Osteoblast (primary cell): ENCODE measurements around the gene RETREG1. TPM values are rescaled to one million over a fixed set of nuclear protein-coding genes. Genes with fewer than 3 reads are reported as not detected.

Experiments
- DNase-seq: peaks from one replicate; pipeline ENCODE4 v3.0.0; 2011; ENCODE audit warnings: low spot score, mixed read lengths; ENCODE audit not compliant: insufficient read length; ENCODE audit errors: missing footprints
- H2AFZ ChIP-seq: 2 replicates; pipeline ENCODE4 v1.6.0; 2011; ENCODE audit warnings: mild to moderate bottlenecking, low read length
- H3K27ac ChIP-seq: 2 replicates; pipeline ENCODE4 v1.5.1; 2011; ENCODE audit warnings: mild to moderate bottlenecking, low read depth, low read length, moderate library complexity
- H3K27me3 ChIP-seq: 2 replicates; pipeline ENCODE4 v1.6.0; 2012; ENCODE audit warnings: mild to moderate bottlenecking, control low read depth, inconsistent platforms, low read length, moderate library complexity; ENCODE audit not compliant: insufficient read depth
- H3K36me3 ChIP-seq: 2 replicates; pipeline ENCODE4 v1.5.1; 2011; ENCODE audit warnings: mild to moderate bottlenecking, low read length, control low read depth, moderate library complexity; ENCODE audit not compliant: insufficient read depth
- H3K4me1 ChIP-seq: 2 replicates; pipeline ENCODE4 v1.5.1; 2011; ENCODE audit warnings: mild to moderate bottlenecking, low read length, control low read depth, moderate library complexity; ENCODE audit not compliant: insufficient read depth
- H3K4me2 ChIP-seq: 2 replicates; pipeline ENCODE4 v1.6.0; 2011; ENCODE audit warnings: mild to moderate bottlenecking, low read length; ENCODE audit not compliant: insufficient read depth
- H3K4me3 ChIP-seq: fragments of 200-600 bp; sonication (generic); 3 replicates; pipeline ENCODE4 v1.5.1; 2012; ENCODE audit warnings: mild to moderate bottlenecking, low read length, inconsistent platforms; ENCODE audit not compliant: insufficient read depth
- H3K79me2 ChIP-seq: 2 replicates; pipeline ENCODE4 v1.6.0; 2012; ENCODE audit warnings: mild to moderate bottlenecking, low read length, control low read depth, inconsistent platforms; ENCODE audit not compliant: insufficient read depth
- H3K9me3 ChIP-seq: 2 replicates; pipeline ENCODE4 v1.5.1; 2011; ENCODE audit warnings: low read depth, low read length, control low read depth
- H4K20me1 ChIP-seq: 2 replicates; pipeline ENCODE4 v1.6.0; 2012; ENCODE audit warnings: mild to moderate bottlenecking, low read length, control low read depth; ENCODE audit not compliant: insufficient read depth
- CTCF ChIP-seq: IDR thresholded peaks from 2 replicates; pipeline ENCODE4 v1.5.1; 2011; ENCODE audit warnings: mild to moderate bottlenecking, low read depth, low read length, moderate library complexity; ENCODE audit errors: extremely low read depth
- total RNA-seq: library from RNA; depleted of rRNA; stranded (reverse); fragments of >200 nt; gene quantifications from 2 replicates; pipeline ENCODE4 v1.2.3, GENCODE V29; 2012

The RETREG1 gene
- total RNA-seq, 1 donor: 8.3 TPM

GRCh38 chr5:16563686-16564085, 53.1 kb downstream of the RETREG1 start:
- Histone ChIP-seq H4K20me1 (no peaks in the 10 kb centered on the region), H3K36me3 (no peaks in the 10 kb centered on the region), H3K4me2 (no peak overlapping the region), H3K9me3 (no peaks in the 10 kb centered on the region), H3K79me2 (no peaks in the 10 kb centered on the region), H3K27me3 (no peaks in the 10 kb centered on the region), H3K4me3 (no peak overlapping the region), H3K27ac (no peak overlapping the region), H2AFZ (no peak overlapping the region), H3K4me1 (no peaks in the 10 kb centered on the region)
- no peak for TF ChIP-seq CTCF
- no peak for DNase-seq

GRCh38 chr5:16561660-16562059, 55.1 kb downstream of the RETREG1 start:
- no peak for DNase-seq
- no peak for TF ChIP-seq CTCF
- H4K20me1 ChIP-seq: no peaks in the 10 kb centered on the region
- no peak overlapping the region for H3K4me3 ChIP-seq
- no peak overlapping the region for H2AFZ ChIP-seq
- H3K36me3 ChIP-seq: no peaks in the 10 kb centered on the region
- H3K27ac ChIP-seq: no peak overlapping the region
- no peak overlapping the region for H3K4me2 ChIP-seq
- no peaks in the 10 kb centered on the region for H3K79me2 ChIP-seq
- no peaks in the 10 kb centered on the region for H3K9me3 ChIP-seq
- no peaks in the 10 kb centered on the region for H3K27me3 ChIP-seq
- no peaks in the 10 kb centered on the region for H3K4me1 ChIP-seq

GRCh38 chr5:16559702-16560101, 57.1 kb downstream of the RETREG1 start:
- H3K36me3 ChIP-seq: no peaks in the 10 kb centered on the region
- no peak overlapping the region for H2AFZ ChIP-seq
- H3K27ac ChIP-seq: no peak overlapping the region
- no peaks in the 10 kb centered on the region for H3K4me1 ChIP-seq
- H3K27me3 ChIP-seq: no peaks in the 10 kb centered on the region
- no peak overlapping the region for H3K4me2 ChIP-seq
- TF ChIP-seq CTCF: no peak
- H3K9me3 ChIP-seq: no peaks in the 10 kb centered on the region
- no peak for DNase-seq
- H3K79me2 ChIP-seq: no peaks in the 10 kb centered on the region
- H3K4me3 ChIP-seq: no peak overlapping the region
- no peaks in the 10 kb centered on the region for H4K20me1 ChIP-seq

GRCh38 chr5:16558984-16559629, 57.7 kb downstream of the RETREG1 start:
- Histone ChIP-seq H4K20me1 (no peaks in the 10 kb centered on the region), H3K36me3 (no peaks in the 10 kb centered on the region), H3K4me2 (no peak overlapping the region), H3K9me3 (no peaks in the 10 kb centered on the region), H3K4me3 (no peak overlapping the region), H2AFZ (no peak overlapping the region), H3K27me3 (no peaks in the 10 kb centered on the region), H3K4me1 (no peaks in the 10 kb centered on the region), H3K79me2 (no peaks in the 10 kb centered on the region), H3K27ac (no peak overlapping the region)
- DNase-seq: peak; percentile 72
- TF ChIP-seq CTCF: no peak
